ENCODE measurements around the gene SMC1B.
"Not testable (repeated sequence)": the region's sequence is repeated elsewhere in the genome, so short reads cannot be mapped to it uniquely, and the experiment has no call there.

Gene SMC1B

GRCh38 chr22:45442116-45442515, 28.7 kb upstream of the SMC1B start:
- no peak for DNase-seq

- peak; percentile 17 to 38 for DNase-seq
These were observed 27.7 kb upstream of the SMC1B start for GRCh38 chr22:45441138-45441537.

- DNase-seq: not testable (repeated sequence)
These were observed 27.3 kb upstream of the SMC1B start for GRCh38 chr22:45440688-45441087.

- no peak for DNase-seq
These were observed 24.9 kb upstream of the SMC1B start for GRCh38 chr22:45438336-45438735.

GRCh38 chr22:45436871-45437517, 23.6 kb upstream of the SMC1B start:
- not testable (repeated sequence) for DNase-seq

GRCh38 chr22:45435544-45436139, 22.2 kb upstream of the SMC1B start:
- peak; percentile 81 to 86 for DNase-seq

GRCh38 chr22:45434981-45435380, 21.6 kb upstream of the SMC1B start:
- DNase-seq: no peak

GRCh38 chr22:45430871-45431270, 17.5 kb upstream of the SMC1B start:
- no peak for DNase-seq

- DNase-seq: no peak
These were observed 16.8 kb upstream of the SMC1B start for GRCh38 chr22:45429981-45430775.

GRCh38 chr22:45429424-45429823, 16.0 kb upstream of the SMC1B start:
- no peak for DNase-seq

GRCh38 chr22:45428391-45429385, 15.3 kb upstream of the SMC1B start:
- no peak for DNase-seq

GRCh38 chr22:45427114-45427513, 13.7 kb upstream of the SMC1B start:
- DNase-seq: no peak

GRCh38 chr22:45426387-45426786, 13.0 kb upstream of the SMC1B start:
- no peak for DNase-seq

- DNase-seq: no peak
These were observed 12.3 kb upstream of the SMC1B start for GRCh38 chr22:45425531-45426265.

GRCh38 chr22:45425101-45425500, 11.7 kb upstream of the SMC1B start:
- DNase-seq: no peak

- peak; percentile 11 to 57 for DNase-seq
These were observed 10.9 kb upstream of the SMC1B start for GRCh38 chr22:45424241-45424731.

GRCh38 chr22:45423524-45423923, 10.1 kb upstream of the SMC1B start:
- DNase-seq: no peak

GRCh38 chr22:45422237-45422983, 9.0 kb upstream of the SMC1B start:
- DNase-seq: no peak

GRCh38 chr22:45421349-45422055, 8.1 kb upstream of the SMC1B start:
- peak in 1 of 2 donors; percentile 17 for DNase-seq

- DNase-seq: no peak
These were observed 7.1 kb upstream of the SMC1B start for GRCh38 chr22:45420539-45420938.
